GM21381 (cell line): ENCODE measurements around the gene POLD2.

Experiments used
- ATAC-seq: cut with Tn5 transposase; IDR thresholded peaks from one replicate; pipeline ENCODE4 v1.9.1; 2021; ENCODE audit warnings: mild to moderate bottlenecking, moderate library complexity; ENCODE audit not compliant: unreplicated experiment

Gene POLD2

GRCh38 chr7:44114586-44115310, 8.6 kb downstream of the POLD2 start:
- ATAC-seq, result no peak

DNA sequence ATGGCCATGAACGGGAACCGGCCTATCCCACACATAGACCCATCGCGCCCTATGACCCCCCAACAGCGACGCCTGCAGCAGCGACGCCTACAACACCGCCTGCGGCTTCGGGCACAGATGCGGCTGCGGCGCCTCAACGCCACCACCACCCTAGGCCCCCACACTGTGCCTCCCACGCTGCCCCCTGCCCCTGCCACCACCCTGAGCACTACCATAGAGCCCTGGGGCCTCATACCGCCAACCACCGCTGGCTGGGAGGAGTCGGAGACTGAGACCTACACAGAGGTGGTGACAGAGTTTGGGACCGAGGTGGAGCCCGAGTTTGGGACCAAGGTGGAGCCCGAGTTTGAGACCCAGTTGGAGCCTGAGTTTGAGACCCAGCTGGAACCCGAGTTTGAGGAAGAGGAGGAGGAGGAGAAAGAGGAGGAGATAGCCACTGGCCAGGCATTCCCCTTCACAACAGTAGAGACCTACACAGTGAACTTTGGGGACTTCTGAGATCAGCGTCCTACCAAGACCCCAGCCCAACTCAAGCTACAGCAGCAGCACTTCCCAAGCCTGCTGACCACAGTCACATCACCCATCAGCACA, 9.5 kb downstream of the POLD2 start:
- ATAC-seq, result no peak

DNA sequence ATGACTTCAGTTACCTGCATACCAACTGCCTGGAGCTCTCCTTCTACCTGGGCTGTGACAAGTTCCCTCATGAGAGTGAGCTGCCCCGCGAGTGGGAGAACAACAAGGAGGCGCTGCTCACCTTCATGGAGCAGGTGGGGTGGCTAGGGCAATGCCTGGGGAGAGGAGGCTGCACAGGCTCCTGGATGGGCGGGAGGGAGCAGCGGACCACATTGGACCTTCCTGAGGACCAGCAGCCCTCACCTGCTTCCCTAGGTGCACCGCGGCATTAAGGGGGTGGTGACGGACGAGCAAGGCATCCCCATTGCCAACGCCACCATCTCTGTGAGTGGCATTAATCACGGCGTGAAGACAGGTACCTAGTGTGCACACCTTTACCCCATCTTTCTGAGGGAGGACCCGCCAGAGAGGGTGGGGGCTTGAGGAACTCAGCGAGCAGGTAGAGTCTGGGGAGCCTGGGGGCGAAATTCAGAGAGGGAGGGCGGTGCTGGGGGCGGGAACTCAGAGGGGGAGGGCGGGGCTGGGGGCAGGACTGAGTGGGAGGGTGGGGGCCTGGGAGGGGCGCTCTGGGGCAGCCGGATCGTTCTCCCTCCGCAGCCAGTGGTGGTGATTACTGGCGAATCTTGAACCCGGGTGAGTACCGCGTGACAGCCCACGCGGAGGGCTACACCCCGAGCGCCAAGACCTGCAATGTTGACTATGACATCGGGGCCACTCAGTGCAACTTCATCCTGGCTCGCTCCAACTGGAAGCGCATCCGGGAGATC, 10.2 kb downstream of the POLD2 start:
- no peak for ATAC-seq

DNA sequence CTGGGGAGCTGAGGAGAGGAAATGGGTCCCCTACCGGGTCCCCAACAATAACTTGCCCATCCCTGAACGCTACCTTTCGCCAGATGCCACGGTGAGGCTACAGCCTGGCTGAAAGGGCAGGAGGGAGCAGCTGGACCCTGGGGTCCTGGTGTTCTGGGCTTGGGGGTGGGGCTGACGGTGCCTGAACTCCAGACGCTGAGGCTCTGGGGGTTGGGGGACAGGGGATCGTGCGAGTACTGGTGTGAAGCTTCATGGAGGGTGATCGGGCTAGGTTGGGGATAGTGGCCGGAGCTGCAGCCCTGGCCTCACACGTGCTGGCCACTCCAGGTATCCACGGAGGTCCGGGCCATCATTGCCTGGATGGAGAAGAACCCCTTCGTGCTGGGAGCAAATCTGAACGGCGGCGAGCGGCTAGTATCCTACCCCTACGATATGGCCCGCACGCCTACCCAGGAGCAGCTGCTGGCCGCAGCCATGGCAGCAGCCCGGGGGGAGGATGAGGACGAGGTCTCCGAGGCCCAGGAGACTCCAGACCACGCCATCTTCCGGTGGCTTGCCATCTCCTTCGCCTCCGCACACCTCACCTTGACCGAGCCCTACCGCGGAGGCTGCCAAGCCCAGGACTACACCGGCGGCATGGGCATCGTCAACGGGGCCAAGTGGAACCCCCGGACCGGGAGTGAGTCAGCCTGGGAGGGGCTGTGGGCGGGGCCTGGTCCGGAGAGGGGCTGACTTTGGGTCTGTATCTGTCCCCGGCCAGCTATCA, 10.9 kb downstream of the POLD2 start:
- no peak for ATAC-seq

- ATAC-seq, result no peak
These were observed 11.6 kb downstream of the POLD2 start for GRCh38 chr7:44111761-44112160.

DNA sequence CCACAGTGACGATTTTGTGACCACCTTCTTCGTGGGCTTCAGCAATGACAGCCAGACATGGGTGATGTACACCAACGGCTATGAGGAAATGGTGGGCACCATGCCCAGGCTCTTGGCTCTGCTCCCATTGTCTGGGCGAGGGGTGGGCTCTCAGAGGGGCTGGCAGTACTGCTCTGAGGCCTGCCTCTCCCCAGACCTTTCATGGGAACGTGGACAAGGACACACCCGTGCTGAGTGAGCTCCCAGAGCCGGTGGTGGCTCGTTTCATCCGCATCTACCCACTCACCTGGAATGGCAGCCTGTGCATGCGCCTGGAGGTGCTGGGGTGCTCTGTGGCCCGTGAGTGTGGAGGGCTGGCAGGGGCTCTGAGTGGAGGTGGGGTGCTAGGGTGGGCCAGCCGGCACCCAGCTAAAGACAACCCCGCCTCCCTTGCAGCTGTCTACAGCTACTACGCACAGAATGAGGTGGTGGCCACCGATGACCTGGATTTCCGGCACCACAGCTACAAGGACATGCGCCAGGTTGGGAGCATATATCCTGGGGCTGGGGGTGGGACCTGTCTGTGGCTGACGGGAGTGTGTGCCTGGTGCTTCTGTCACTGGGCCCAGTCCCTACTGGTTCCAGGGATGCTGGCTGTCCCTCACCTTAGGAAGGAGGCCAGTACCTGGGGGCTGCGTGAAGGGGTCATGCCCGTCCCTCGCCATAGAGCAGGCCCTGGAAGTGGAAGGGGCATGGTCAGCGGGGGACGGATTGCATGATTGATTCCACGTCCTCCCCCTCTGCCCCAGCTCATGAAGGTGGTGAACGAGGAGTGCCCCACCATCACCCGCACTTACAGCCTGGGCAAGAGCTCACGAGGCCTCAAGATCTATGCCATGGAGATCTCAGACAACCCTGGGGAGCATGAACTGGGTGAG, 12.4 kb downstream of the POLD2 start:
- ATAC-seq, result no peak

- no peak for ATAC-seq
These were observed 13.4 kb downstream of the POLD2 start for GRCh38 chr7:44109991-44110390.

- no peak for ATAC-seq
These were observed 14.3 kb downstream of the POLD2 start for GRCh38 chr7:44108768-44109750.

DNA sequence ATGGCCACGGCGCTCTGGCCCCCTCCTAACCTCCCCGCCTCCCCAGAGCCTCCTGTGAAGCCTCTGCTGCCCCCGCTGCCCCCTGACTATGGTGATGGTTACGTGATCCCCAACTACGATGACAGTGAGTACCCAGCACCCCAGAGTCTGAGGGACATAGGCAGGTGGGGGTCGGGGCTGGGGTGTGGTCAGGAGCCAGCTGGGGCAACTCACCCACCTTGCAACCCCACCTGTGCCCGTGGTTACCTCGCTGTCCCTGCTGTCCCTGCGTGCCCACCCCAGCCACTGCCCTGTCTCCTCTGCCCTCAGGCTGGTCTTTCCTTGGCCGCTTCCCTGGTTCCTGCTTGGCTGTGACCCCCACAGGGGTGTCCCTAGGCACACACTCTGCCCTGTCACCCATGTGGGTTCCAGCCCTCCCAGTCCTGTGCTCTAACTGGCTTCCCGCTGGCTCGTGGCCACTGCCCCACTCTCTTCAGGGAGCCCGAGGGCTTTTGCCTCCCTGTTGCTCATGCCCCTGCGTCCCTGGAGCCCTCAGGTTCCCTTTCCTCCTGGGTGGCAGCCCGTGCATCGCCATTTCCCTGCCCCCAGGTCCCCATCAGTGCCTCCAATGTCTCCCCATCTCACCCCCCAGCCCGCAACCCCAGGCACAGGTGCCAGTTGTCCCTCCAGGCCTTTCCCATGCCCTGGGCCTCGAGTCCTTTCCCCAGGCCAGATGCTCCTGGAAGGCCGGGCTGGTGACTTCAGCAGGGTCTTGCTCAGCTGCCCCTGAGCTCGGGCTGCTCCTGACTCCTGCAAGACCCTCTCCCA, 15.2 kb downstream of the POLD2 start:
- no peak for ATAC-seq

- no peak for ATAC-seq
These were observed 16.0 kb downstream of the POLD2 start for GRCh38 chr7:44107116-44107960.

- ATAC-seq, result no peak
These were observed 16.9 kb downstream of the POLD2 start for GRCh38 chr7:44106311-44107065.

- ATAC-seq, result no peak
These were observed 17.5 kb downstream of the POLD2 start for GRCh38 chr7:44105832-44106231.

GRCh38 chr7:44104860-44105771, 18.2 kb downstream of the POLD2 start:
- ATAC-seq, result no peak

DNA sequence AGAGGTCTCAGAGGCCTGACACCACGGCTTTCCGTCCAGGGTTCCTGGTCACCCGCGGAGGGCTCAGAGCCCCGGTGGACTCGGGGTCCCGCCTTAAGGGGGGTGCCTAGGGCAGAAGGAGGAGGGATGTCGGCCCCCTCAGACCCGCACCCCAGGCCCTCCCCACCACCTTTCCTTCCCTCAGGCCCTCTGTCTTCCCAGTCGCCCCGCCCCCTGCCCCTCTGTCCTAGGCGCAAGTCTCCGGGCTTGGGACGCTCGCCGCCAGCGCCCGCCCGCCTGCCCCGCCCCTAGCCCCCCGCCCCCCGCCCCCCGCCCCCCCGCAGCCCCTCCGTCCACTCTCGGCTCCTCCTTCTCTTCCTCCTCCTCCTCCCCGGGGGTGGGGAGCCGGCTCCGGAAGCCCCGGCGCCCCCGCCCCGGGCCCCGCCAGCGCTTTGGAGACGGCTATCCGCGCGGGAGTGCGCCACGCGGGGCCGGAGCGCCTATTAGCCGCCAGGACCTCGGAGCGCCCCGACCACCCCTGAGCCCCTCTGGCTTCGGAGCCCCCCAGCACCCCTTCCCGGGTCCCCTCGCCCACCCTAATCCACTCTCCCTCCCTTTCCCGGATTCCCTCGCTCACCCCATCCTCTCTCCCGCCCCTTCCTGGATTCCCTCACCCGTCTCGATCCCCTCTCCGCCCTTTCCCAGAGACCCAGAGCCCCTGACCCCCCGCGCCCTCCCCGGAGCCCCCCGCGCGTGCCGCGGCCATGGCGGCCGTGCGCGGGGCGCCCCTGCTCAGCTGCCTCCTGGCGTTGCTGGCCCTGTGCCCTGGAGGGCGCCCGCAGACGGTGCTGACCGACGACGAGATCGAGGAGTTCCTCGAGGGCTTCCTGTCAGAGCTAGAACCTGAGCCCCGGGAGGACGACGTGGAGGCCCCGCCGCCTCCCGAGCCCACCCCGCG, 19.2 kb downstream of the POLD2 start, which contains the start of gene AEBP1:
Gene AEBP1 (plus strand): TSS at position 423 of the 937 bp plus-strand sequence. CDS start 321 bp downstream, at position 744.
- no peak for ATAC-seq
